Measurements from ENCODE around the gene MAP2K5.

MAP2K5 gene

GRCh38 chr15:67587754-67588153 lies 45.3 kb downstream of the MAP2K5 start:
- H3K4me3 ChIP-seq (replicated peaks; ENCODE audit: low read depth, low read length) = no peak overlapping the region
- TF ChIP-seq, protein P1, sequence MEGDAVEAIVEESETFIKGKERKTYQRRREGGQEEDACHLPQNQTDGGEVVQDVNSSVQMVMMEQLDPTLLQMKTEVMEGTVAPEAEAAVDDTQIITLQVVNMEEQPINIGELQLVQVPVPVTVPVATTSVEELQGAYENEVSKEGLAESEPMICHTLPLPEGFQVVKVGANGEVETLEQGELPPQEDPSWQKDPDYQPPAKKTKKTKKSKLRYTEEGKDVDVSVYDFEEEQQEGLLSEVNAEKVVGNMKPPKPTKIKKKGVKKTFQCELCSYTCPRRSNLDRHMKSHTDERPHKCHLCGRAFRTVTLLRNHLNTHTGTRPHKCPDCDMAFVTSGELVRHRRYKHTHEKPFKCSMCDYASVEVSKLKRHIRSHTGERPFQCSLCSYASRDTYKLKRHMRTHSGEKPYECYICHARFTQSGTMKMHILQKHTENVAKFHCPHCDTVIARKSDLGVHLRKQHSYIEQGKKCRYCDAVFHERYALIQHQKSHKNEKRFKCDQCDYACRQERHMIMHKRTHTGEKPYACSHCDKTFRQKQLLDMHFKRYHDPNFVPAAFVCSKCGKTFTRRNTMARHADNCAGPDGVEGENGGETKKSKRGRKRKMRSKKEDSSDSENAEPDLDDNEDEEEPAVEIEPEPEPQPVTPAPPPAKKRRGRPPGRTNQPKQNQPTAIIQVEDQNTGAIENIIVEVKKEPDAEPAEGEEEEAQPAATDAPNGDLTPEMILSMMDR (IDR thresholded peaks at IDR 0.05; ENCODE audit: low read depth, low read length, missing control alignments) = no peak
- no peak for DNase-seq (ENCODE audit: extremely low read depth, low read depth)

GRCh38 chr15:67590191-67590590 lies 47.7 kb downstream of the MAP2K5 start:
- no peak overlapping the region for H3K4me3 ChIP-seq (replicated peaks; ENCODE audit: low read depth, low read length)
- DNase-seq (ENCODE audit: extremely low read depth, low read depth) = no peak
- TF ChIP-seq, protein P1 (IDR thresholded peaks at IDR 0.05; ENCODE audit: low read depth, low read length, missing control alignments) = no peak

GRCh38 chr15:67592245-67592644 lies 49.7 kb downstream of the MAP2K5 start:
- no peak overlapping the region for H3K4me3 ChIP-seq (replicated peaks; ENCODE audit: low read depth, low read length)
- TF ChIP-seq, protein P1 (IDR thresholded peaks at IDR 0.05; ENCODE audit: low read depth, low read length, missing control alignments) = no peak
- no peak for DNase-seq (ENCODE audit: extremely low read depth, low read depth)

DNA sequence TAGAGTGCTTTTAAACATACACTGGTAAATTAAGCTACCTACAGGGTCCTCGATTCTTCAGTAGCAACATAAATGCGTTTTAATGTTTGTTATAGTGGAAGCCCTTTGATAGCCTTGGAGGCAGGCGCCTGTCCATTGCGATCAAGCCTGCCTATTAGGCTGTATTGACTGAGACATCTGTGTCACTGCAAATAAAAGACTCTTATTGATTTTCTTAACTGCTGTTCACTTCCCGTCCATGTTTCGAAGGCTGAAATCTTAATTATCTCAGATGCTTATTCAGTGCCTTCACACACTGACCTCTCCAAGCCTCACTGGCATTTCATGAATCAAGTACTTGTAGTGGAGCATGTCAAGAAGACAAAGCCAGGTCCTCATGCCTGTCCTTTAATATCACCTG lies 51.1 kb downstream of the MAP2K5 start:
- TF ChIP-seq, protein P1 (IDR thresholded peaks at IDR 0.05; ENCODE audit: low read depth, low read length, missing control alignments) = no peak
- DNase-seq (ENCODE audit: extremely low read depth, low read depth) = no peak
- no peak overlapping the region for H3K4me3 ChIP-seq (replicated peaks; ENCODE audit: low read depth, low read length)

DNA sequence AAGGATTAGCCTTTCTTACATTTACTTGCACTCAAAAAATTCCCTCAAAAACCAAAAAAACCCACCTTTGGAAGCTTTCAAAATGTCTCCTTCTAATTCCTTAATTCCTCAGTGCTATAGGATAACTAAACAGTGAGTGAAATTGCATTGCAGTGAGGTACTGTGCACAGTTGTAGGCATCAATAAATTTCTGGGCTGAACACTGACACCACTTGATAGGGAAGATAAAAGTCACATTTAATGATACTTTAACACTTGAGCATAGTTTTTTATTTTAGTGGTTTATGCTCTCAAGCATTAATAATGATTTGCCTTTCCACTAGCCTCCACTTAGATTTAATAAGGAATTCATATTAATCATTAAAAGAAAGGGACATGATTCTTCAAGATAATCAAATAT lies 52.3 kb downstream of the MAP2K5 start:
- no peak for DNase-seq (ENCODE audit: extremely low read depth, low read depth)
- TF ChIP-seq, protein P1 (IDR thresholded peaks at IDR 0.05; ENCODE audit: low read depth, low read length, missing control alignments) = no peak
- H3K4me3 ChIP-seq (replicated peaks; ENCODE audit: low read depth, low read length) = no peak overlapping the region

- TF ChIP-seq, protein P1 (IDR thresholded peaks at IDR 0.05; ENCODE audit: low read depth, low read length, missing control alignments) = no peak
- no peak for DNase-seq (ENCODE audit: extremely low read depth, low read depth)
- H3K4me3 ChIP-seq (replicated peaks; ENCODE audit: low read depth, low read length) = no peak overlapping the region
These were observed 53.1 kb downstream of the MAP2K5 start for GRCh38 chr15:67595572-67595971.

- H3K4me3 ChIP-seq (replicated peaks; ENCODE audit: low read depth, low read length) = no peak overlapping the region
- TF ChIP-seq, protein P1 (IDR thresholded peaks at IDR 0.05; ENCODE audit: low read depth, low read length, missing control alignments) = no peak
- no peak for DNase-seq (ENCODE audit: extremely low read depth, low read depth)
These were observed 58.6 kb downstream of the MAP2K5 start for GRCh38 chr15:67601073-67601472.
